Subcutaneous abdominal adipose tissue (tissue), 5 donors: ENCODE data around the gene RGS16.

Experiments
- H3K27ac ChIP-seq: one replicate; pipeline ENCODE4 v1.7.0; 2013; ENCODE audit warnings: low read depth, mild to moderate bottlenecking, inconsistent platforms, low read length, moderate library complexity
- H3K27me3 ChIP-seq, 5 donors: one replicate each; pipeline ENCODE4 v1.7.0; 2013; ENCODE audit warnings: low read length in 5 of 5, inconsistent platforms in 1 of 5; ENCODE audit not compliant: control insufficient read depth in 5 of 5, insufficient read depth in 4 of 5
- H3K36me3 ChIP-seq, 5 donors: one replicate each; pipeline ENCODE4 v1.7.0; 2013; ENCODE audit warnings: low read length in 5 of 5; ENCODE audit not compliant: control insufficient read depth in 5 of 5, insufficient read depth in 5 of 5
- H3K4me1 ChIP-seq, 5 donors: one replicate each; pipeline ENCODE4 v1.7.0; 2013; ENCODE audit warnings: low read length in 5 of 5, mild to moderate bottlenecking in 3 of 5, moderate library complexity in 1 of 5; ENCODE audit not compliant: control insufficient read depth in 5 of 5, insufficient read depth in 5 of 5
- H3K4me3 ChIP-seq, 5 donors: one replicate each; pipeline ENCODE4 v1.7.0; 2013; ENCODE audit warnings: low read length in 5 of 5, low read depth in 1 of 5
- H3K9ac ChIP-seq, 5 donors: one replicate each; pipeline ENCODE4 v1.7.0; 2013; ENCODE audit warnings: low read length in 5 of 5, mild to moderate bottlenecking in 4 of 5, moderate library complexity in 3 of 5
- H3K9me3 ChIP-seq, 5 donors: one replicate each; pipeline ENCODE4 v1.7.0; 2013; ENCODE audit warnings: low read length in 5 of 5; ENCODE audit not compliant: control insufficient read depth in 5 of 5
- donor health status: healthy.
- donor health status: healthy.
- donor health status: healthy.
- donor health status: healthy.
- donor health status: healthy.

Gene RGS16

DNA sequence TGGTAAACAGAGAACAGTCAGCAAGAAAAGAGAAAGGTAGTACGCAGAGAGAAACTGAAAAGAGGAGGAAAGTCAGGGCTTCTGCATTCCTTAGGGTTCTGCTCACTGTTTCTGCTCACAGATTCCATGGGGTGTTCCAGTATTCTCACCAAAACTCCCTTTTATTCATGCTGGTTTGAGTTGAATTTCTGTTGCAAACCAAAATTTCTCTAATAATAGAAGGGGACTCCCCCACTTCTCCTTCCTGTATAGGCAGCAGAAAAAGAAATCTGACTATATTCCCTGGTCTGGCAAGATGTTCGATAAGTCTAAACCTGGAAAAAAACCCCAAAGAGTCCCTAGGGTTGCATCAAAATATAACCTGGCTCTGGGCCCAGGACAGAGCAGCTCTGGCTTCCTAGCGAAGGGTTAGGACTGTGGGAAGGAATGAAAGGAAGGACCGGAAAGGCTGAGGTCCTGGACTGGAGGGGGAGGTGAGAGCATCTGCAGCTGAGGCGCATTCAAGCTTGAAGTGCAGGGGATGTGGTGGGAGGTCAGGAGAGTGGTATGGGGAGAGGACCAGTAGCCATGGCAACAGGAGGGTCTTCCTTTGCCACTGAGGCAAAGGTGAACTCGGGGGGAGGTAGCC is 18.8 kb upstream of the RGS16 start:
- Histone ChIP-seq H3K27me3 (peaks cover 0 to 6% (median 0%) of the 10 kb centered on the region in 5 donors), H3K36me3 (no peaks in the 10 kb centered on the region), H3K9me3 (peaks cover 0 to 5% (median 0%) of the 10 kb centered on the region in 5 donors), H3K9ac (no peak overlapping the region), H3K4me1 (peaks cover 5 to 27% (median 10%) of the 10 kb centered on the region in 5 donors), H3K4me3 (no peak overlapping the region), H3K27ac (peak overlapping the region; percentile 1)

- Histone ChIP-seq H3K27me3 (peaks cover 0 to 6% (median 0%) of the 10 kb centered on the region in 5 donors), H3K36me3 (no peaks in the 10 kb centered on the region), H3K9ac (no peak overlapping the region), H3K9me3 (peaks cover 0 to 5% (median 0%) of the 10 kb centered on the region in 5 donors), H3K4me3 (no peak overlapping the region), H3K4me1 (peaks cover 5 to 27% (median 11%) of the 10 kb centered on the region in 5 donors), H3K27ac (no peak overlapping the region)
Measured at GRCh38 chr1:182621906-182622305, 17.7 kb upstream of the RGS16 start.

DNA sequence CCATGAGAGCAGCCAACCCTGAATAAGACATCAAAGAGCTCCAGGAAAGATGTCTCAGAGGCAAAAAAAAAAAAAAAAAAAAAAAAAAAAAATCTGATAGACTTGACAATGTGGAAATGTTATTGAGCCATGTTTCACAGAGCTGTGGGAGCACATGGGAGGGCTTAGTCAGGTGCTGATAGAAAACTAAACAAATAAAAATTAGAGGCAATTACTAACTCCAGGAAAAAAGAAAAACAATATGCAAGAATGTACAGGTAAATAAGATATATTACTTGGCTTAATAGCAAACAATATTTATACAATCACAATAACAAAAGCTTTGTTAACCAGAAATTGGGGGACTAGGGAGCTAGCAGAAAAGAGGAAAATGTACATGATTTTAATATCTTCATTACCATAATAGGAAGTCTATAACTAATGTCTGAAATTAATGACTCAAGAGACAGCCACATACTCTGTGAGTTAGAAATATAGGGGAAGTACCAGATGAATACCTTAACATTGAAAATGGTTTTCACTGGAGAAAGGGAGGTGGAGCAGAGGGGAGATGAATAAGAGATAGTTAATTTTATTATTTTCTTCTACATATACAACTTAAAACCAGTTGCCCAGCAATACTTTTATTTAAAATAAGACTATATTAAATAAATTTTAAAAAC is 16.9 kb upstream of the RGS16 start:
- peaks cover 0 to 6% (median 0%) of the 10 kb centered on the region in 5 donors for H3K27me3 ChIP-seq
- H3K36me3 ChIP-seq, result no peaks in the 10 kb centered on the region
- peaks cover 6 to 31% (median 16%) of the 10 kb centered on the region in 5 donors for H3K4me1 ChIP-seq
- H3K9me3 ChIP-seq, result peaks cover 0 to 5% (median 0%) of the 10 kb centered on the region in 5 donors
- H3K9ac ChIP-seq, result no peak overlapping the region
- H3K27ac ChIP-seq, result no peak overlapping the region
- no peak overlapping the region for H3K4me3 ChIP-seq

DNA sequence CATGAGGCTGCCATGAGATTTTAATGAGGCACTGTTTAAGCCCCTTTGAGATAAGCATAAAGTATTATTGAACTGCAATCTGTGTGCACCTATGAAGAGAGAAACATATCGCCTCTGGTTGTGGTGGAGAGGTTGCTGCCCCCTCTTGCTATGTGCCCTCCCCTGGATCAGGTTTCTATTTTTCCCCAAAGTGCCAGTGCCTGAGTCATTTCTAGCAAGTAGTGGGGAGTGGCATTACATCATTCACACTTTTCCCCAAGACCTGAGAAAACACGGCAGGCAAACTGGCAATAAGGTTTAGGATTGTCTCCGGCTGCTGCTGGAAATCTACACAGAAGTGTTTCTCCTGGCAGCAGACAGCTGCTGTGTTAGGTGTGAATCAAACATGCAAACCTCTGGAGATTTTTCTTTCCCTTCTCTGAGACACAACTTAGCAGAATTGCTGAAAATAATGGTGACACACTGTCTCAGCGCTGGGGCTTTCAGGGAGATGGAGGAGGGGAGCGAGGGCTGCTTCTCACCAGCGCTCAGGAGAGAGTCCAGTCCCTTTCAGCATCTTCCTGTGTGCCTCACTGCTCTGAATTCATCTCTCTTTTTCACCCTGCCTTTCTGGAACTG is 13.7 kb upstream of the RGS16 start:
- peaks cover 14 to 33% (median 24%) of the 10 kb centered on the region in 5 donors for H3K4me1 ChIP-seq
- peaks cover 0 to 15% (median 0%) of the 10 kb centered on the region in 5 donors for H3K27me3 ChIP-seq
- H3K9ac ChIP-seq, result no peak overlapping the region
- no peak overlapping the region for H3K4me3 ChIP-seq
- peaks cover 0 to 5% (median 0%) of the 10 kb centered on the region in 5 donors for H3K9me3 ChIP-seq
- H3K27ac ChIP-seq, result no peak overlapping the region
- no peaks in the 10 kb centered on the region for H3K36me3 ChIP-seq

- Histone ChIP-seq H3K36me3 (no peaks in the 10 kb centered on the region), H3K9ac (no peak overlapping the region), H3K4me3 (no peak overlapping the region), H3K4me1 (peaks cover 11 to 30% (median 22%) of the 10 kb centered on the region in 5 donors), H3K27me3 (peaks cover 0 to 15% (median 0%) of the 10 kb centered on the region in 5 donors), H3K27ac (no peak overlapping the region), H3K9me3 (peaks cover 0 to 5% (median 0%) of the 10 kb centered on the region in 5 donors)
Measured at GRCh38 chr1:182617014-182617429, 12.8 kb upstream of the RGS16 start.

GRCh38 chr1:182616130-182617013 is 12.2 kb upstream of the RGS16 start:
- Histone ChIP-seq H3K27ac (peak overlapping the region; percentile 88), H3K27me3 (peaks cover 0 to 12% (median 0%) of the 10 kb centered on the region in 5 donors), H3K4me3 (peak overlapping the region in 4 of 5 donors; percentile 12 to 72 (median 40)), H3K9ac (peak overlapping the region in 2 of 5 donors; percentile 77), H3K36me3 (no peaks in the 10 kb centered on the region), H3K9me3 (peaks cover 0 to 5% (median 0%) of the 10 kb centered on the region in 5 donors), H3K4me1 (peaks cover 11 to 34% (median 22%) of the 10 kb centered on the region in 5 donors)

- peaks cover 0 to 18% (median 0%) of the 10 kb centered on the region in 5 donors for H3K27me3 ChIP-seq
- peak overlapping the region; percentile 88 for H3K27ac ChIP-seq
- no peaks in the 10 kb centered on the region for H3K36me3 ChIP-seq
- H3K4me1 ChIP-seq, result peaks cover 11 to 42% (median 28%) of the 10 kb centered on the region in 5 donors
- peak overlapping the region; percentile 45 to 72 (median 61) for H3K4me3 ChIP-seq
- H3K9ac ChIP-seq, result peak overlapping the region; percentile 28 to 81 (median 77)
- peaks cover 0 to 1% (median 0%) of the 10 kb centered on the region in 5 donors for H3K9me3 ChIP-seq
Measured at GRCh38 chr1:182615468-182616129, 11.4 kb upstream of the RGS16 start.

DNA sequence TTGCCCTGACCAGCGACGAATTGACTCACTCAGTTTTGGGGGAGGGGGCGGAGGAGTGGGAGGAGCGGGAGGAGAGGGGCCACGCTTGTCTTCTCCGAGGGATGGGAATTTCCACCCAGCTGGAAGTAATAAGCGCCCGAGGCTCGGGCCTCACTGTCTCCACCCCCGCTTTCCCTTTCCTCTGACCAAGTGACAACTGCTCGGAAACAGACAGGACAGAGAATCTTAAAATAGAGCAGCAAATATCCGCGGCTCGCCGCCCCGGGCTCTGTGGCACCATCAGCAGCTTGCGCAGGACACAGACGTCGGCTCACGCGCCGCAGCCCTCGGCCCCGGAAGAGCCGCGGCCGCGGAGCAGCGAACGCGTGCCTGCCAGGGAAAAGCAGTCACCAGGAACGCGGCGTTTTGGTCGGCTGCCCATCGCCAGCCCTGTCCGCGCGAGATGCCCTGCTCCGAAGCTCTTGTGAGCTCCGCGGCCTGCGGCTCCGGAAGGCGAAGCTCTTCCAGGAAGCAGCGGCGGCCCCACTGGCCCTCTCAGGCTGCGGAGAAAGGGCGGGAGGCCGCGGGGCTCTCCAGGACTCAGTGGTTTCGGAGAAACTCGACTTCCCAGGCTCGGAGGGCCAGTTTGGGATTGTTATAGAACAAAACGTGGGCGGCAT is 10.7 kb upstream of the RGS16 start:
- H3K36me3 ChIP-seq, result no peaks in the 10 kb centered on the region
- peak overlapping the region; percentile 28 to 81 (median 77) for H3K9ac ChIP-seq
- H3K9me3 ChIP-seq, result no peaks in the 10 kb centered on the region
- H3K27me3 ChIP-seq, result peaks cover 0 to 21% (median 0%) of the 10 kb centered on the region in 5 donors
- peaks cover 11 to 48% (median 35%) of the 10 kb centered on the region in 5 donors for H3K4me1 ChIP-seq
- peak overlapping the region; percentile 88 for H3K27ac ChIP-seq
- H3K4me3 ChIP-seq, result peak overlapping the region; percentile 45 to 72 (median 61)
